Activated T-helper 2 cell treated with anti-CD3 and anti-CD28 coated beads, Interferon-gamma antibody, Interleukin-2, Interleukin-4, amounts not matched to agents 10 μg/mL and 5 μg/mL and 100 μg/mL, durations not matched to agents 14 hours and 24 hours and 36 hours (primary cell): ENCODE measurements around the gene UBE2E3. TPM values are rescaled to one million over a fixed set of nuclear protein-coding genes. Genes with fewer than 3 reads are reported as not detected.

Source experiments
- DNase-seq: peaks from one replicate; pipeline ENCODE4 v3.0.0; 2021; ENCODE audit warnings: low spot score
- H3K27ac Mint-ChIP-seq: one replicate; pipeline ENCODE4 v1.8.0; 2021; ENCODE audit warnings: mixed read lengths
- H3K27me3 Mint-ChIP-seq: one replicate; pipeline ENCODE4 v1.8.0; 2021; ENCODE audit warnings: low read depth, mixed read lengths
- H3K36me3 Mint-ChIP-seq: one replicate; pipeline ENCODE4 v1.8.0; 2021; ENCODE audit warnings: low read depth, mixed read lengths
- H3K4me1 Mint-ChIP-seq: one replicate; pipeline ENCODE4 v1.8.0; 2021; ENCODE audit warnings: low read depth, mixed read lengths
- H3K4me3 Mint-ChIP-seq: one replicate; pipeline ENCODE4 v1.8.0; 2021; ENCODE audit warnings: low read depth, mild to moderate bottlenecking, moderate library complexity, mixed read lengths
- H3K9me3 Mint-ChIP-seq: one replicate; pipeline ENCODE4 v1.8.0; 2021; ENCODE audit warnings: mixed read lengths
- intact Hi-C: fragments of 100-400 bp; cut with micrococcal nuclease; formaldehyde crosslinking; loops from one replicate; pipeline ENCODE4 v1.15.1; 2023
- total RNA-seq: library from RNA; stranded (reverse); gene quantifications from 2 replicates; pipeline ENCODE4 v1.2.3, GENCODE V29; 2022

The UBE2E3 gene
- total RNA-seq, 1 donor from 2014 or later, result 53.2 TPM

GRCh38 chr2:181106789-181107627 lies 126.6 kb downstream of the UBE2E3 start:
- peaks cover 66% of the 10 kb centered on the region for H3K4me1 Mint-ChIP-seq
- peak; percentile 35 for DNase-seq
- intact Hi-C loops, result loop anchor here (1.0 to 5.0 kb wide), 13 partner anchors 16 to 685 kb away; no protein-coding TSS in a partner anchor
- H3K9me3 Mint-ChIP-seq, result peaks cover 12% of the 10 kb centered on the region
- peak overlapping the region; percentile 94 for H3K27ac Mint-ChIP-seq
- no peaks in the 10 kb centered on the region for H3K27me3 Mint-ChIP-seq
- H3K4me3 Mint-ChIP-seq, result peak overlapping the region; percentile 61
- H3K36me3 Mint-ChIP-seq, result peaks cover 17% of the 10 kb centered on the region

- intact Hi-C loops, result loop anchor here (1.0 to 5.0 kb wide), 8 partner anchors 21 to 685 kb away; no protein-coding TSS in a partner anchor
- Mint-ChIP-seq H3K9me3 (peaks cover 12% of the 10 kb centered on the region), H3K4me1 (peaks cover 66% of the 10 kb centered on the region), H3K4me3 (no peak overlapping the region), H3K27me3 (no peaks in the 10 kb centered on the region), H3K27ac (peak overlapping the region; percentile 94), H3K36me3 (peaks cover 17% of the 10 kb centered on the region)
- DNase-seq, result no peak
These were observed 127.2 kb downstream of the UBE2E3 start for GRCh38 chr2:181107628-181107945.

GRCh38 chr2:181111059-181111458 lies 130.7 kb downstream of the UBE2E3 start:
- Mint-ChIP-seq H3K9me3 (peaks cover 16% of the 10 kb centered on the region), H3K27me3 (no peaks in the 10 kb centered on the region), H3K27ac (no peak overlapping the region), H3K36me3 (peaks cover 27% of the 10 kb centered on the region), H3K4me1 (peaks cover 61% of the 10 kb centered on the region), H3K4me3 (no peak overlapping the region)
- DNase-seq, result no peak
- intact Hi-C loops, result no loop called here

- H3K27me3 Mint-ChIP-seq, result no peaks in the 10 kb centered on the region
These were observed 132.5 kb downstream of the UBE2E3 start for GRCh38 chr2:181112916-181113315.

More at GRCh38 chr2:181112916-181113315, 132.5 kb downstream of the UBE2E3 start:
- Mint-ChIP-seq H3K9me3 (peaks cover 16% of the 10 kb centered on the region), H3K4me1 (peaks cover 55% of the 10 kb centered on the region), H3K36me3 (peaks cover 31% of the 10 kb centered on the region), H3K4me3 (no peak overlapping the region), H3K27ac (no peak overlapping the region)
- intact Hi-C loops, result no loop called here
- DNase-seq, result no peak
